H9 (cell line): ENCODE measurements around the gene TCF15. TPM values are rescaled to one million over a fixed set of nuclear protein-coding genes. Genes with fewer than 3 reads are reported as not detected.

Experiments used
- DNase-seq: peaks from one replicate; pipeline ENCODE4 v3.0.0-alpha.2; 2017
- H2AFZ ChIP-seq: one replicate; pipeline ENCODE4 v1.6.1; 2013; ENCODE audit warnings: mild to moderate bottlenecking, low read length, control low read depth, moderate library complexity
- H2AK5ac ChIP-seq: 2 replicates; pipeline ENCODE4 v1.6.1; 2013; ENCODE audit warnings: low read length, control low read depth, mixed read lengths; ENCODE audit not compliant: insufficient read length
- H2BK120ac ChIP-seq: one replicate; pipeline ENCODE4 v1.6.1; 2013; ENCODE audit warnings: low read depth, mild to moderate bottlenecking, low read length, control low read depth, inconsistent platforms; ENCODE audit not compliant: poor library complexity, severe bottlenecking
- H2BK12ac ChIP-seq: 2 replicates; pipeline ENCODE4 v1.6.1; 2013; ENCODE audit warnings: low read length, control low read depth, mixed read lengths, low read depth; ENCODE audit not compliant: insufficient read length
- H2BK15ac ChIP-seq: 2 replicates; pipeline ENCODE4 v1.6.1; 2013; ENCODE audit warnings: low read depth, low read length, control low read depth
- H2BK20ac ChIP-seq: one replicate; pipeline ENCODE4 v1.6.1; 2013; ENCODE audit warnings: low read depth, mild to moderate bottlenecking, low read length, control low read depth, inconsistent platforms; ENCODE audit not compliant: poor library complexity, severe bottlenecking
- H2BK5ac ChIP-seq: 2 replicates; pipeline ENCODE4 v1.6.1; 2013; ENCODE audit warnings: low read length, control low read depth, mixed read lengths; ENCODE audit not compliant: insufficient read length
- H3K14ac ChIP-seq: 2 replicates; pipeline ENCODE4 v1.6.1; 2013; ENCODE audit warnings: low read length, control low read depth; ENCODE audit not compliant: insufficient read depth
- H3K18ac ChIP-seq: 2 replicates; pipeline ENCODE4 v1.6.1; 2013; ENCODE audit warnings: low read depth, mild to moderate bottlenecking, mixed read lengths, low read length, control low read depth; ENCODE audit not compliant: insufficient read length
- H3K23ac ChIP-seq: 2 replicates; pipeline ENCODE4 v1.6.1; 2013; ENCODE audit warnings: low read length, control low read depth, mixed read lengths, low read depth; ENCODE audit not compliant: insufficient read length
- H3K23me2 ChIP-seq: 2 replicates; pipeline ENCODE4 v1.6.1; 2013; ENCODE audit warnings: low read depth, mild to moderate bottlenecking, mixed read lengths, low read length, control low read depth; ENCODE audit not compliant: insufficient read length, poor library complexity, severe bottlenecking
- H3K27ac ChIP-seq: 2 replicates; pipeline ENCODE4 v1.5.1; 2013; ENCODE audit warnings: low read length, control low read depth, mixed read lengths, low read depth; ENCODE audit not compliant: insufficient read length
- H3K27me3 ChIP-seq: 2 replicates; pipeline ENCODE4 v1.6.1; 2013; ENCODE audit warnings: low read length, control low read depth, inconsistent platforms; ENCODE audit not compliant: insufficient read depth
- H3K4ac ChIP-seq: 2 replicates; pipeline ENCODE4 v1.6.1; 2013; ENCODE audit warnings: low read depth, mild to moderate bottlenecking, control low read depth, inconsistent platforms, low read length, moderate library complexity
- H3K4me1 ChIP-seq: 2 replicates; pipeline ENCODE4 v1.6.1; 2013; ENCODE audit warnings: low read length, control low read depth, inconsistent platforms; ENCODE audit not compliant: insufficient read depth
- H3K4me2 ChIP-seq: 2 replicates; pipeline ENCODE4 v1.6.1; 2013; ENCODE audit warnings: low read length, control low read depth, mixed read lengths; ENCODE audit not compliant: insufficient read length, insufficient read depth
- H3K56ac ChIP-seq: 2 replicates; pipeline ENCODE4 v1.6.1; 2013; ENCODE audit warnings: low read depth, mild to moderate bottlenecking, mixed read lengths, low read length, control low read depth; ENCODE audit not compliant: insufficient read length
- H3K79me1 ChIP-seq: 2 replicates; pipeline ENCODE4 v1.6.1; 2013; ENCODE audit warnings: low read depth, mild to moderate bottlenecking, moderate library complexity, low read length, control low read depth, inconsistent platforms; ENCODE audit not compliant: insufficient read depth, poor library complexity, severe bottlenecking
- H3K79me2 ChIP-seq: 2 replicates; pipeline ENCODE4 v1.6.1; 2013; ENCODE audit warnings: low read length, control low read depth, inconsistent platforms; ENCODE audit not compliant: insufficient read depth
- H3K9ac ChIP-seq: 2 replicates; pipeline ENCODE4 v1.6.1; 2013; ENCODE audit warnings: low read length, control low read depth, mixed read lengths; ENCODE audit not compliant: insufficient read length; ENCODE audit errors: extremely low read depth
- H3K9me3 ChIP-seq: one replicate; pipeline ENCODE4 v1.6.1; 2013; ENCODE audit warnings: low read depth, low read length, inconsistent platforms; ENCODE audit not compliant: control insufficient read depth
- H3T11ph ChIP-seq: one replicate; pipeline ENCODE4 v1.6.1; 2013; ENCODE audit warnings: mild to moderate bottlenecking, low read length, control low read depth, inconsistent platforms
- H4K20me1 ChIP-seq: one replicate; pipeline ENCODE4 v1.6.1; 2013; ENCODE audit not compliant: control insufficient read depth, insufficient read length, insufficient read depth
- H4K5ac ChIP-seq: 2 replicates; pipeline ENCODE4 v1.6.1; 2013; ENCODE audit warnings: low read depth, mild to moderate bottlenecking, mixed read lengths, low read length, control low read depth; ENCODE audit not compliant: insufficient read length
- H4K8ac ChIP-seq: replicated peaks from 2 replicates; pipeline ENCODE4 v1.6.1; 2013; ENCODE audit warnings: low read length, control low read depth, mixed read lengths, low read depth; ENCODE audit not compliant: insufficient read length
- H4K91ac ChIP-seq: 2 replicates; pipeline ENCODE4 v1.6.1; 2013; ENCODE audit warnings: low read depth, mild to moderate bottlenecking, moderate library complexity, mixed read lengths, low read length, control low read depth; ENCODE audit not compliant: insufficient read length
- H3K27ac Mint-ChIP-seq, 3 experiments: 2 replicates in 2 of 3; 3 replicates in 1 of 3; pipeline ENCODE4 v1.8.0; 2020 to 2021; ENCODE audit warnings: mixed read lengths in 3 of 3, mild to moderate bottlenecking in 1 of 3, moderate library complexity in 1 of 3
- H3K27me3 Mint-ChIP-seq: 2 replicates; pipeline ENCODE4 v1.8.0; 2021; ENCODE audit warnings: low read depth, mild to moderate bottlenecking, moderate library complexity, mixed read lengths
- H3K36me3 Mint-ChIP-seq, 3 experiments: 2 replicates in 2 of 3; 3 replicates in 1 of 3; pipeline ENCODE4 v1.8.0; 2020 to 2021; ENCODE audit warnings: low read depth in 3 of 3, mixed read lengths in 3 of 3; ENCODE audit not compliant: insufficient read depth in 1 of 3
- H3K4me1 Mint-ChIP-seq, 2 experiments: 2 replicates each; pipeline ENCODE4 v1.8.0; 2020; ENCODE audit warnings: mixed read lengths in 2 of 2
- H3K4me3 Mint-ChIP-seq, 2 experiments: 2 replicates in 1 of 2; 3 replicates in 1 of 2; pipeline ENCODE4 v1.8.0; 2020 to 2021; ENCODE audit warnings: mild to moderate bottlenecking in 2 of 2, mixed read lengths in 2 of 2, moderate library complexity in 1 of 2
- H3K9me3 Mint-ChIP-seq, 2 experiments: 2 replicates in 1 of 2; 3 replicates in 1 of 2; pipeline ENCODE4 v1.8.0; 2020; ENCODE audit warnings: mild to moderate bottlenecking in 2 of 2, mixed read lengths in 2 of 2, moderate library complexity in 1 of 2
- WGBS: extraction: QIAGEN DNeasy Blood & Tissue Kit; methylation state at CpG from one replicate; pipeline ENCODE4 v1.1.7; 2013; ENCODE audit warnings: missing lambda C conversion rate, low lambda C conversion rate, mixed read lengths; ENCODE audit not compliant: insufficient read length; ENCODE audit errors: extremely low coverage; 5-methylcytosine and 5-hydroxymethylcytosine counted together
- total RNA-seq: library from RNA; stranded (reverse); gene quantifications from 2 replicates; pipeline ENCODE4 v1.2.1, GENCODE V29; 2021
- TF ChIP-seq, protein P1 (sequence below): fragments of 200-600 bp; sonication (generic); conservative IDR thresholded peaks from 3 replicates; pipeline ENCODE4 v1.8.0; 2021; ENCODE audit warnings: antibody characterized with exemption, mild to moderate bottlenecking

TCF15 gene
- total RNA-seq, 1 experiment from 2014 or later, result 2.0 TPM

DNA sequence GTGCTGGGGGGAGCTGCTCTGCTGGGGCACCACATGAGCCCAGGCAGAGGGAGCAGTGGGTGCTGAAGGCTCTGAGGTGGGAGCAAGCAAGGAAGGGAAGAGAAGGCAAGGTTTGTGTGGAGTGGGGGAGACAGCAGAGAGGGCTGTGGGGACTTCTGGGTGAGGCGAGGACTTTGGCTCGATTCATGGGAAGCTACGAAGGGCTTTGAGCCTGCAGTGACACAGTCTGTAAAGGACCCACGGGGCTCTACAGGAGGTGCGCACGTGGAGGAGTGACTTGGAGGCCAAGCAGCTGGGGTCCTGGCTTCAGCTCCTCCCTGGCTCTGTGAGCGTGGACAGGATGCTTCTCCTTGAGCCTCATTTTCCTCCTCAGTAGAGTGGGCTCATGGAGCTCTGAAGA is 37.4 kb downstream of the TCF15 start:
- Mint-ChIP-seq H3K4me1 (peaks cover 50% of the 10 kb centered on the region in 2 experiments), H3K9me3 (no peaks in the 10 kb centered on the region), H3K27me3 (peaks cover 21% of the 10 kb centered on the region), H3K4me3 (peak overlapping the region in 1 of 2 experiments; percentile 16; a peak in 1 of 5 replicates), H3K36me3 (peaks cover 0 to 1% (median 0%) of the 10 kb centered on the region in 3 experiments; a peak in 1 of 7 replicates), H3K27ac (peak overlapping the region in 1 of 3 experiments; percentile 23; a peak in 1 of 7 replicates)
- no peak overlapping the region for H3K4ac ChIP-seq
- no peak overlapping the region for H2BK20ac ChIP-seq
- no peaks in the 10 kb centered on the region for H3K79me1 ChIP-seq
- no peak overlapping the region for H2AFZ ChIP-seq
- no peak overlapping the region for H3K56ac ChIP-seq
- no peak overlapping the region for H3K18ac ChIP-seq
- H3K79me2 ChIP-seq, result no peaks in the 10 kb centered on the region
- H3K4me1 ChIP-seq, result peaks cover 11% of the 10 kb centered on the region
- no CpG with 5 or more reads among the region's 7 CpGs for WGBS
- H2BK15ac ChIP-seq, result no peak overlapping the region
- no peaks in the 10 kb centered on the region for H3K27me3 ChIP-seq
- H2BK5ac ChIP-seq, result no peak overlapping the region
- H3K23me2 ChIP-seq, result no peaks in the 10 kb centered on the region
- no peak overlapping the region for H4K8ac ChIP-seq
- H3K9me3 ChIP-seq, result no peaks in the 10 kb centered on the region
- no peak overlapping the region for H2BK120ac ChIP-seq
- H3K23ac ChIP-seq, result no peak overlapping the region
- H3K4me2 ChIP-seq, result no peak overlapping the region
- H2AK5ac ChIP-seq, result no peak overlapping the region
- H2BK12ac ChIP-seq, result no peak overlapping the region
- no peak overlapping the region for H3K27ac ChIP-seq
- no peak overlapping the region for H3T11ph ChIP-seq
- DNase-seq, result no peak
- TF ChIP-seq, protein P1, sequence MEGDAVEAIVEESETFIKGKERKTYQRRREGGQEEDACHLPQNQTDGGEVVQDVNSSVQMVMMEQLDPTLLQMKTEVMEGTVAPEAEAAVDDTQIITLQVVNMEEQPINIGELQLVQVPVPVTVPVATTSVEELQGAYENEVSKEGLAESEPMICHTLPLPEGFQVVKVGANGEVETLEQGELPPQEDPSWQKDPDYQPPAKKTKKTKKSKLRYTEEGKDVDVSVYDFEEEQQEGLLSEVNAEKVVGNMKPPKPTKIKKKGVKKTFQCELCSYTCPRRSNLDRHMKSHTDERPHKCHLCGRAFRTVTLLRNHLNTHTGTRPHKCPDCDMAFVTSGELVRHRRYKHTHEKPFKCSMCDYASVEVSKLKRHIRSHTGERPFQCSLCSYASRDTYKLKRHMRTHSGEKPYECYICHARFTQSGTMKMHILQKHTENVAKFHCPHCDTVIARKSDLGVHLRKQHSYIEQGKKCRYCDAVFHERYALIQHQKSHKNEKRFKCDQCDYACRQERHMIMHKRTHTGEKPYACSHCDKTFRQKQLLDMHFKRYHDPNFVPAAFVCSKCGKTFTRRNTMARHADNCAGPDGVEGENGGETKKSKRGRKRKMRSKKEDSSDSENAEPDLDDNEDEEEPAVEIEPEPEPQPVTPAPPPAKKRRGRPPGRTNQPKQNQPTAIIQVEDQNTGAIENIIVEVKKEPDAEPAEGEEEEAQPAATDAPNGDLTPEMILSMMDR, result no peak
- no peak overlapping the region for H4K5ac ChIP-seq
- H3K9ac ChIP-seq, result no peak overlapping the region
- H4K91ac ChIP-seq, result no peak overlapping the region
- no peak overlapping the region for H3K14ac ChIP-seq
- no peaks in the 10 kb centered on the region for H4K20me1 ChIP-seq
